Raji (cell line): ENCODE measurements around the gene CROCC2.

Source experiments
- POLR2A ChIP-seq: IDR thresholded peaks from 2 replicates; pipeline ENCODE4 v1.6.1; 2011; ENCODE audit warnings: low read depth, low read length, control low read depth; ENCODE audit not compliant: insufficient read depth

The CROCC2 gene

GRCh38 chr2:240894836-240895558 is 11.1 kb upstream of the CROCC2 start:
- no peak for TF ChIP-seq POLR2A

- no peak for TF ChIP-seq POLR2A
Measured at GRCh38 chr2:240895656-240896388, 10.3 kb upstream of the CROCC2 start, which contains the start of gene MAB21L4. TSS of gene MAB21L4 (minus strand) at chr2:240896156. CDS start at chr2:240895997, 159 bp downstream.

DNA sequence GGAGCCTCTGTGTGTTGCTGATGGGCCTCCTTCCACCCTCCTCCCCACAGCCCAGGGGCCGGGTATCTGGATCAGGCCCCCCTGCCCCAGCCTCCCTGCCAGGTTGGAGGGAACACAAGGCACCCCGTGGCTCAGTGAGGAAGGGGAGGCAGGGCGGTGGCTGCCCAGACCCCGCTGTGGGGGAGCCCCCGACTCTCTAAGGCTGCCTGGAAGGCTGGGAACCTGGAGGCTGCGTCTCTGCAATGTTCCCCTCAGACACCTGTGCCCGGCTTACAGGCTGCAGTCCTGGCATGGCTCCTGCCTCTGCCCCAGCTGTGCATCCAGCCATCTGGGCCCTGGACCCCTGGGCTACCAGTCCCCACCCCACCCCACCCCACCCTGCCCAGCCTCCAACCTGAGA is 9.7 kb upstream of the CROCC2 start:
- no peak for TF ChIP-seq POLR2A

- TF ChIP-seq POLR2A = no peak
Measured at GRCh38 chr2:240896871-240897692, 9.1 kb upstream of the CROCC2 start.

- TF ChIP-seq POLR2A = no peak
Measured at GRCh38 chr2:240898108-240898730, 7.9 kb upstream of the CROCC2 start.

GRCh38 chr2:240898731-240899467 is 7.2 kb upstream of the CROCC2 start:
- TF ChIP-seq POLR2A = no peak

DNA sequence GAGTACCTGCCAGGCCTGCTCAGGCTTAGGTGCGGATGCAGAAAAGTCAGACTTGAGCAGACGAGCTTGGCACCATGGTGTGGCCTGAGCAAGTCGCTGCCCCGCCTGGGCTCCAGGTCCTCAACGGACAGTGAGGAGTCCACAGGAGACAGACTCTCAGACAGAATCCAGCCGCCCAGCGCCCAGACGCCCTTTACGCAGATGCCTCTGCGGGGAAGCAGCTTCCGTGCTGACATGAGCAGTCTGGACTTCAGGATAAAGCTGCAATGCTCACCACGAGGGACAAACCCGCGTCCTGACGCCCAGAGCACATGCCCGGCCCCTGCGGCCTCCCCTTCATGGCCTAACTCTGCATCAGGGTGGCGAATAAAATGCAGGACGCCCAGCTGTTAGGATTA is 6.7 kb upstream of the CROCC2 start:
- TF ChIP-seq POLR2A = no peak

DNA sequence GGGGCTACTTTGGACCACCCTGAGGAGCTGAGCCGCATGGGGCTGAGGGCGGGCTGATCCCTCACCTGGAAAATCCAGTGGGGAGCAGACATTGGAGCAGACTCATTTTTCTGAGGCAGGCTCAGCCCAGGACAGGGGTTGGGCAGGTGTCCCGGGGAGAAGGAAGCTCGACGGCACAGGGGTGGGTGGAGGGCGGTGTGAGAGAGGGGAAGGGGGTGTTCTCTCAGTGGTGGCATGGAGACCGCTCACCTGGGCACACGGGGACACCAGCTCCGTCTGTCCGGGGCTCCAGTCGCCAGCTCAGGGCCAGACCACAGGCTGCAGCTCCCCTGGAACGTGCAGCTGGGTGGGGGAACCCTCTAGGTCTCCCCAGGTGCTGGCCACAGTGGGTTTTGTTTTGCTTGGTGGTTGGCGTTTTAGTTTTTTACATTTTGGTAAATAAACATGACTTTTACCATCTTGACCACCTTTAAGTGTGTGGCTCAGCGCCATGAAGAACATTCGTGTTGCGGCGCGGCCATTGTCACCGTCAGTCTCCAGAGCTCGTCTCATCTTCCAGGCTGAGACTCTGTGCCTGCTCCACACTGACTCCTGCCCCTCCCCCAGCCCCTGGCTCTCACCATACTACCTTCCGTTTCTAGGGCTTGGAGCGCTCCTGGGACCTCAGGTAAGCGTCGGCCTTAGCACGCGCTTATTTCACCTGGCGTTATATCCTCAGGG is 5.8 kb upstream of the CROCC2 start:
- no peak for TF ChIP-seq POLR2A

GRCh38 chr2:240901986-240902614 is 4.0 kb upstream of the CROCC2 start:
- no peak for TF ChIP-seq POLR2A

DNA sequence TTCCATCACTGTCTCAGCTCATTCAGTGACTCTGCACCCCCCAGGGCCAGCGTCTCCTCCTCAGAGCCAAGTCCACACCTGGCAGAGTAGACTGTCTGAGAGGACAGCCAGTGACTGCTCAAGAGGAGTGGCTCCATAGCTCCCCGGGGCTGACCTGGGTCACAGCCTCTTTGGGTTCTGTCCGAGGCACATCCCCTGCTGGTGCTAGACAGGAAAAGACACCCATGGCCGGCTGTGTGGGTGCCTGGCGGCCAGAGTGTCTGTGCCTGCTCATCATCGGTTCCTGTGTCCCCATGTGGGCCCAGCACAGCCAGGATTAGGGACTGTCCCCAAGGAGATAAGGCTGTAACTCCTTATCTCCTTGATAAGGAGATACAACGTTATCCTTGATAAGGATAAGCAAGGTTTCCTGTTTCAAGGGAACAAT is 3.5 kb upstream of the CROCC2 start:
- no peak for TF ChIP-seq POLR2A

GRCh38 chr2:240903191-240904060 is 2.7 kb upstream of the CROCC2 start:
- TF ChIP-seq POLR2A = no peak

DNA sequence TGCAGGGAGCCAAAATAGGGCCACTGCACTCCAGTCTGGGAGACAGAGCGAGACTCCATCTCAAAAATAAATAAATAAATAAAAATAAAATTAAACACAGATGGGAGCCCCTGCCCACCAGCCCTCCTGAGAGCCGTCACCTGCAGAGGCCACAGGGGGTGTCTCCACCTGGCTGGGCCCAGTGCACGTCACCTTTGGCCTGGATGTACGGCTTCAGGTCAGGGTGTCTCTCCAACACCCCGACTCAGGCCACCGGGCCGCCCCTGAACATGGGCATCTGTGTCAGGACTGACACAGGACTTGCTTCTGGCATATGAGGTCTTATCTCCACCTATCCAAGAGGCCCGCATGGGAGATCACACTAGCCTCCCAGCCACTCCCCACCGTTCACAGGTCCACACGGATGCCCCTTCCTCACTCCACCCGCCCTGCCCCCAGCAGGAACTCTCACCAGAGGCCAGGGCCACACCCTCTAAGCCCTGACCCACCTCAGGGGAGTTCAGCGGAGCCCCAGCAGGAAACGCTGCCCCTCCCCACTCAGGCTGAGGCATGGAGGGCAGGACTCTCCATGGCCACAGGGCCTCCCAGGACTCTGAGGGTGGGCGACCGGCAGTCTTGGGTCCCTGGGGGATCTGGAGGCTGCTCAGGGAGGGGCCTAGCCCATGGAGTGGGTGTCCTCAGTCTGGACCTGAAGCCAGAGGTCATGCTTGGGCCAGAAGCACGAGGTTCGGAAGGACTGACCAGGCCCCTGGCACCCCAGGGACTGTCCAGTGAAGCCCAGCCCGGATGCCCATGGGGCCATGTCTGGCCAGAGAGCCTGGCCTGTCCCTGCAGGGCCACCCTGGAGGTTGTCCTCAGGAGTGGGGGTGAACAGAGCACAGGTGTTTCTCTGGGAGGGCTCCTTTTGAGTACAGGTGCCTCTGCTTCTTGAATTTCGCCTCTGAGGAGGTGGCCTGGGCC is 1.6 kb upstream of the CROCC2 start:
- TF ChIP-seq POLR2A = no peak
